ENCODE measurements around the gene ACSBG1.

Gene ACSBG1

GRCh38 chr15:78204351-78205309 lies 29.7 kb downstream of the ACSBG1 start:
- no peak for DNase-seq (ENCODE audit: low read depth in 1 of 2, low spot score in 1 of 2)

DNA sequence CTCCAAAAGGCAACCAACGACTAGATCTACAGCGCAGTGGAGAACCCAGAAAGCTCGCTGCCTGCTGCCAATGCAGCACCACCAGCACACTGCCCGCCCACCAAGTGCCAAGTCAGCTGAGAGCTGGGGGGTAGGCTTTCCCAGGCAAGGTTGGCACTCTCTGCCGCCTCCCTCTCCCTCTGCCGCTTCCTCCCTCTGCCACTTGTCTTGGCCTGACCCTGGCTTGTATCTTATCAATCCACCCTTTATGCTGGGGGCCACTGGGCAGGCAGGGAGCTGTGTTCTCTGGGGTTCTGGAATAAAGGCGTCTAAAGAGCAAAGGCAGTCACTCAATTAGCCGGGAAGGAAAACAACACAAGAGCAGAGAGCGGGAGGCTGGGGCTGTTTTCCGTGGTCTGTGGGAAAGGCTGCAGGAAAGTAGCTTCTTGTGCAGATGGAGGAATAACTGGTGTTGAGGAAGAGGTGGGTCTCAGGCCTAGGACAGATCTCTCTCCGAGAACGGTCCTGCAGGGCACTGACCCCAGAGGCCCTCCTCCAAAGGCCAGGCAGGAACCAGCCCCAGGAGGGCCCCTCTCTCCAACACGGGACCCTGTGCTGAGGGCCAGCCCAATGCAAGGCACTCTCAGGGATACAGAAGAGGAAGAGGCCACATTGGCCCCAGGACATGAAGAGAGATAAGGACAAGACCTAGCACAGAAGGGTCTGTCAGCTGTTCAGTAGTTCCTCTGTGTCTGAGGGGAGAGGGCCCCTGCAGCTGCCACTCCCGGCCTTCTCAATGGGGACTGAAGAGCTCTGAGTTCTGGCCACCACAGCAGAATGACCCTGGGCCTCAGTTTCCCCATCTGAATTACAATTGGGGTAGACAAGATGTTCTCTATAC lies 30.8 kb downstream of the ACSBG1 start:
- DNase-seq (ENCODE audit: low read depth in 1 of 2, low spot score in 1 of 2): no peak

GRCh38 chr15:78201281-78202190 lies 32.8 kb downstream of the ACSBG1 start:
- DNase-seq (ENCODE audit: low read depth in 1 of 2, low spot score in 1 of 2): no peak

DNA sequence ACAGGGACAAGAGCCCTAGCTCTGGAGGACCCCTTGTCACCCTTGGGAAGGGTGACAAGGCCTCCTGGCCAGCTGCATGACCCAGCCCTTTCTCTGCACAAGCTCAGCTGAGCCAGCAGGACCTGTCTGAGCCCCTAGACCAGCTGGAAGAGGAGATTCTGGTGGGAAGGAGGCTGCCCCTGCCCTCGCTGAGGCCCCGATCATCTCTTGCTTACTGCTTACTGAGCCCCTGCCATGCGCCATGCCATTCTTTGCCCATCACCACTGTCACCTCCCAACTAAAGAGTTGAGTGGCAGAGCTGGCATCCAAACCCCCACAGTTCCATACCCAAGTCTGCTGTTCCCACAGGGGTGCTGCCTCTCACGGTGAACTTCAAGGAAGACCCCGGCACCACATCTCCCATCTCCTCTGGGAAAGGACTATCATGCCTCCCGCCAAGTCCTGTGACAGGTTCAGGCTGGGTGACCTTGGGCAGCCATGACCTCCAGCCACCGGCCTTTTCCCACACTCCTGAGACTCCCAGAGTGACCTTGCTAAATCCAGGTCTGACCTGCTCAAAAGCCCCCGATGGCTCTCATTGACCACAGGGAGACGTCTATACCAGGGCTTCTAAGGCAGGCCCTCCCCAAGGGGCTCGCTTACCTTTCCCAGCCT lies 34.0 kb downstream of the ACSBG1 start:
- no peak for DNase-seq (ENCODE audit: low read depth in 1 of 2, low spot score in 1 of 2)

DNA sequence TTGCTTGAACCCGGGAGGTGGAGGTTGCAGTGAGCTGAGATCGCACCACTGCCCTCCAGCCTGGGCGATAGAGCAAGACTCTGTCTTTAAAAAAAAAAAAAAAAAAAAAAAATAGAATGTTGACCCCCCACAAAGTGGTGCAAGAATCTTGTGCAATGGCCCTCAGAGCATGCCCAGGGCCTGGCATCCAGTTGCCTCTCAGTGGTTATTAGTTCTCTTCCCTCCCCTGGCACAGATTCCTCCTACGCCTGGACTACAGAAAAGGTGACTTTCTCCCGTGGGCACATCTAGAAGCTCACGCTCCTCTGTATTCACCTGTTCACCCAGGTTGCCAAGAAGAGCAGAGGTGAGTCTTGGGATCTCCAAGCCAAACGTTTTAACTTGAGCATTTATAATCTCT lies 36.7 kb downstream of the ACSBG1 start:
- no peak for DNase-seq (ENCODE audit: low read depth in 1 of 2, low spot score in 1 of 2)

GRCh38 chr15:78195735-78196201 lies 38.6 kb downstream of the ACSBG1 start:
- DNase-seq (ENCODE audit: low read depth in 1 of 2, low spot score in 1 of 2): peak in 1 of 2 donors; percentile 20

- DNase-seq (ENCODE audit: low read depth in 1 of 2, low spot score in 1 of 2): no peak
Measured at GRCh38 chr15:78194568-78194925, 39.8 kb downstream of the ACSBG1 start.

- DNase-seq (ENCODE audit: low read depth in 1 of 2, low spot score in 1 of 2): no peak
Measured at GRCh38 chr15:78193731-78194567, 40.4 kb downstream of the ACSBG1 start.

DNA sequence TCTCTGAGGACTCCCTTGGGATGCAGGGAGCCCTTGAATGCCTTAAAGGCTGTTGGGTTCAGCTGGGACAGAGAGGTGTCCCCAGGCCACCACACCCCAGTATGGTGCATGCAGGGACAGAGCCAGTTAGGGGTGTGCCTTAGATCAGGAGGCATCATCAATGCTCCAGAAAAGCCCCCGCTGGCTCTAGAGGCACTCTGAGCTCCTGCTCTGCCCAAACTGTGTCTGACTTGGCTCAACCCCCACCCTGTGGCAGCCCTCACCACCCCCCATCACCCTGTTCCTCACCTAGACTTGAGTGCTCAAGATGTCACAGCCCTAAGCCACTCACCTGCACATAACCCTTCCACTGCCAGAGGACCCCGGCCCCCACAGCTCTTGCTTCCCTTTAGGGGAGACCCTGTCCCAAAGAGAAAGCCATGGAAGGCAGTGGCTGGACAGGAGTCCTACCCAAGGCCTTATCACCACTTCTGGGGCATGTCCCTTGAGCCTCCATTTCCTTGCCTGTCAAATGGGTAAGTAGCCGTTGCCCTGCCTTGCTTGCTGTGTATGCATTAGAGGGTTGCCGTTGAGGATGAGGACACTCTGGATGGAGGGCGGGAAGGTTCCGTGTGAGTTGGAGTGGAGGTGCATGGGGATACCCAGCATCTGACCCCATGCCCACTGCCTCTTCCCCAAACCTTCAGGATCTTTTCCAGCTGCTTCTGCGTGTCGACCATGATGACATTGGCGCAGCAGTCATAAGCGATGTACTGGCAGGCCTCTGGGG lies 41.4 kb downstream of the ACSBG1 start:
- DNase-seq (ENCODE audit: low read depth in 1 of 2, low spot score in 1 of 2): no peak

GRCh38 chr15:78182821-78183220 lies 51.5 kb downstream of the ACSBG1 start:
- DNase-seq (ENCODE audit: low read depth in 1 of 2, low spot score in 1 of 2): no peak

DNA sequence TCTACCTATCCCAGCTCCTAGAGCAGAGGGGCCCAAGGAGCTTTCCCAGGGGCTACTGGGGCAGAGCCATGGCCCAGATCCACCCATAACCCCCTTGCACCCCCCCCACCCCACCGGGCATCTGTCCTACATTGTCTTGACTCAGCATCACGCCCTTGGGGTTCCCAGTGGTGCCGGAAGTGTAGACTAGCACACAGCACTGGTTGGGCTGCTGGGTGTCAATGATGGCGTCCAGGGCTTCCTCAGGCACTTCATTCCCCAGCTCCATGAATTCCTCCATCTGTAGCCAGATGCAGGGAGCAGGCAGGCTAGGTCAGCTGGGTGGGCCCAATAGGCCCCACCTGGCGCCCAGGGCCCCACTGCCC lies 52.0 kb downstream of the ACSBG1 start:
- no peak for DNase-seq (ENCODE audit: low read depth in 1 of 2, low spot score in 1 of 2)

GRCh38 chr15:78179906-78180305 lies 54.5 kb downstream of the ACSBG1 start:
- DNase-seq (ENCODE audit: low read depth in 1 of 2, low spot score in 1 of 2): no peak

- DNase-seq (ENCODE audit: low read depth in 1 of 2, low spot score in 1 of 2): no peak
Measured at GRCh38 chr15:78179286-78179840, 55.0 kb downstream of the ACSBG1 start.

DNA sequence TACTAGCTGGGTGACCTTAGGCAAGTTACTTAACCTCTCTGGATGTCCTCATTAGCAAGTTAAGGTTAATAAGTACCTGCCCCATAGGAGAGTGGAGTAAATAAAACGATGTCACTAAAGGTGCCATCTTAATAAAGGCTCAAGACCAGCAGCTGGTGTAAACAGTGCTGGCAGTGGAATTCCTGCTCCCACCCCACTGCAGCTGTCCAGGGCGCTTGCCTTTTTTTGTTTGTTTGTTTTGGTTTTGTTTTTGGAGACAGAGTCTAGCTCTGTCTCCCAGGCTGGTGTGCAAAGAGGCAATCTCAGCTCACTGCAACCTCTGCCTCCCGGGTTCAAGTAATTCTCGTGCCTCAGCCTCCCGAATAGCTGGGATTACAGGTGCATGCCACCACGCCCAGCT lies 56.3 kb downstream of the ACSBG1 start:
- DNase-seq (ENCODE audit: low read depth in 1 of 2, low spot score in 1 of 2): no peak

DNA sequence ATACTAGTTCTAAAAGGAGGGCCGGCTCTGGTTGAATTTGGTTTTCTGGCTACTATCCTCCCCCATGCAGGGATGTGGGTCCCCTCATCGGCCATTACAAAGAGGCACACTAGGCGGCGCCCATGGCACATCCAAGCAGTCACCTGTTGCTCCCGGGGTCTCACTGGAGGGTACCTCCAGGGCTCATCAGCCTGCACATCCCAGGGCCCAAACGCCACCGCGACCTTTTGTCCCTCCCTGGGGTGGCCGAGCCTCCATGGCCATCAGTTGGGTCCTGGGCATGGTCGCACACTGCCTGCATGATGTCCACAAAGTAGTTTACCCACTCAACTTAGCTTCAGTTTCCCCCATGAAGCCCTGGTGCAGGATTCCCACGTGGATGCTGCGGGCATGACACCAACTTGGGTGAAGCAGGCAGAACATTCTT lies 56.9 kb downstream of the ACSBG1 start:
- DNase-seq (ENCODE audit: low read depth in 1 of 2, low spot score in 1 of 2): no peak

GRCh38 chr15:78175330-78175729 lies 59.0 kb downstream of the ACSBG1 start:
- DNase-seq (ENCODE audit: low read depth in 1 of 2, low spot score in 1 of 2): no peak

DNA sequence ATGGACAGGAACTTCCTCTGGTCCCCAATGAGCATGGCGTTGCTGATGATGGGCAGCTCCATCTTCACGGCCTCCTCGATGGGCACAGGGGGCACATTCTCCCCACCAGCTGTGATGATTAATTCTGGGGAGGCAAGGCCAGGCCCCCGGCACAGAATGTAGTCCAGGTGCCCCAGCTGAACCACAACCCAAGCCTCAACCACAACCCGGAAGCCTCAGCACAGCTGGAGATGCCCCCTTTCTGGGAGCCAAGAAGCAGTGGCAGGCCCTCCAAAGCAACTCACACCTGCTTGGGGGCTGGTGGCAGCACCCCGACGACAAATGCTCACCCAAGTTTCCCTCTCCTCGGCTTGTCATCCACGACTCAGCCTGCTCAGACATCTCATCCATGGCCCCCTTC lies 60.0 kb downstream of the ACSBG1 start:
- DNase-seq (ENCODE audit: low read depth in 1 of 2, low spot score in 1 of 2): no peak

DNA sequence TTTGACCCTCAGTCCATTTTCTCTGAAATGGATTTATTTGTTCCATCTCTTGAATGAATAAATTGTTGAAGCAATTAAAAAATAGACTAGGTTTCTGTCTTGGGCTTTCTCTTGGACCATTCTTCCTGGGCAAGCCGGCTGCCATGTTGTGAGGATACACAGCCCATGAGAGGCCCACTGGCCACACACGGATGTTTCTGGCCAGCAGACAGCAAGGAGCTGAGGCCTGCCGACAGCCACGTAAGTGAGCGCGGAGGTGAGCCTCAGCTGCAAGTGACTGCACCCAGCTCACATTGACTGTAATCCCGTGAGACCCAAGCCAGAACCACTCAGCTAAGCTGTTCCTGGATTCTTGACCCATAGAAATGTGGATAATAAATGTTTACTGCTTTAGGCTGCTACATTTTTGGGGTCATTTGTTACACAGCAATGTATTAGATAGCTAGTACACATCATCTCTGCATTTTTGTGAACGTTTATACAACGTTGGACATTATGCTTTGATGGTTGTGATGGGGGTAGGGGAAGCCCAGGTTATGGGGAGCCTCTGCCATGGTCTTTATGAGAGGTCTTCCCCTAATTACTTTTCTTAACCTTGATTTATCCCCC lies 62.4 kb downstream of the ACSBG1 start:
- DNase-seq (ENCODE audit: low read depth in 1 of 2, low spot score in 1 of 2): no peak

Data from activated T-helper 1 cell treated with anti-CD3 and anti-CD28 coated beads, Interleukin-2, amount 50 U/mL, for 16 hours (primary cell).